ENCODE data around the gene NUDCD3.

The NUDCD3 gene

DNA sequence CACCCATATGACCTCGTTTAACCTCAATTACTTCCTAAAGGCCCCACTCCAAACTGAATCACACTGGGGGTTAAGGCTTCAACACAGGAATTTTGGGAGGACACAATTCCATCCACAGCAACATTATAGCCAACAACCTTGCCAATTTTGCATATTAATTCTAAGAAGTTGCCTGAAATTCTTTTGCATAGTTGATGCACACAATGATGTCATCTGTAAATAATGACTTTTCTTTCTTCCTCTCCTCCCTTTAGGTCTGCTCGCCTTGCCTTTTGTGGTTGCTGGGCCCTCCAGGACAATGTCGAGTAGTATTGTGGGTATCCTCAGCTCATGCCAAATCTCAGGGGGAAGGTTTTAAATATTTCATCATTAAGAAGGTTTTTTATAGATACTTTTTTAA is 149.1 kb downstream of the NUDCD3 start:
- H3K27me3 ChIP-seq (ENCODE audit: low read length): no peaks in the 10 kb centered on the region
- no peak overlapping the region for H2AFZ ChIP-seq (ENCODE audit: low read depth, low read length, severe bottlenecking)
- no peak overlapping the region for H3K4me3 ChIP-seq (ENCODE audit: insufficient read depth, low read length, poor library complexity, severe bottlenecking)
- H3K9me2 ChIP-seq (replicated peaks; ENCODE audit: insufficient read depth, low read length): no peaks in the 10 kb centered on the region
- H3K4me2 ChIP-seq (ENCODE audit: low read depth, low read length, poor library complexity, severe bottlenecking): no peak overlapping the region
- H3K9me3 ChIP-seq (ENCODE audit: insufficient read depth, low read length): 0 out of 2 replicates have a peak, but pooled peaks cover 4% of the 10 kb centered on the region
- no peak for TF ChIP-seq EZH2phosphoT487 (conservative IDR thresholded peaks at IDR 0.05; ENCODE audit: low read length)
- TF ChIP-seq, protein P1, sequence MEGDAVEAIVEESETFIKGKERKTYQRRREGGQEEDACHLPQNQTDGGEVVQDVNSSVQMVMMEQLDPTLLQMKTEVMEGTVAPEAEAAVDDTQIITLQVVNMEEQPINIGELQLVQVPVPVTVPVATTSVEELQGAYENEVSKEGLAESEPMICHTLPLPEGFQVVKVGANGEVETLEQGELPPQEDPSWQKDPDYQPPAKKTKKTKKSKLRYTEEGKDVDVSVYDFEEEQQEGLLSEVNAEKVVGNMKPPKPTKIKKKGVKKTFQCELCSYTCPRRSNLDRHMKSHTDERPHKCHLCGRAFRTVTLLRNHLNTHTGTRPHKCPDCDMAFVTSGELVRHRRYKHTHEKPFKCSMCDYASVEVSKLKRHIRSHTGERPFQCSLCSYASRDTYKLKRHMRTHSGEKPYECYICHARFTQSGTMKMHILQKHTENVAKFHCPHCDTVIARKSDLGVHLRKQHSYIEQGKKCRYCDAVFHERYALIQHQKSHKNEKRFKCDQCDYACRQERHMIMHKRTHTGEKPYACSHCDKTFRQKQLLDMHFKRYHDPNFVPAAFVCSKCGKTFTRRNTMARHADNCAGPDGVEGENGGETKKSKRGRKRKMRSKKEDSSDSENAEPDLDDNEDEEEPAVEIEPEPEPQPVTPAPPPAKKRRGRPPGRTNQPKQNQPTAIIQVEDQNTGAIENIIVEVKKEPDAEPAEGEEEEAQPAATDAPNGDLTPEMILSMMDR (IDR thresholded peaks at IDR 0.05; ENCODE audit: insufficient read depth, low read length, poor library complexity, severe bottlenecking): no peak
- no peak overlapping the region for H3K27ac ChIP-seq (ENCODE audit: low read depth, low read length)
- no peaks in the 10 kb centered on the region for H4K20me1 ChIP-seq (ENCODE audit: low read depth, low read length)
- H3K79me2 ChIP-seq (ENCODE audit: insufficient read depth, low read length): no peaks in the 10 kb centered on the region
- no peaks in the 10 kb centered on the region for H3K36me3 ChIP-seq (ENCODE audit: low read length)
- peaks cover 14% of the 10 kb centered on the region; the same call in 1 of the 2 replicates for H3F3A ChIP-seq (ENCODE audit: insufficient read depth)
- no peak overlapping the region for H3K9ac ChIP-seq (ENCODE audit: low read length)

DNA sequence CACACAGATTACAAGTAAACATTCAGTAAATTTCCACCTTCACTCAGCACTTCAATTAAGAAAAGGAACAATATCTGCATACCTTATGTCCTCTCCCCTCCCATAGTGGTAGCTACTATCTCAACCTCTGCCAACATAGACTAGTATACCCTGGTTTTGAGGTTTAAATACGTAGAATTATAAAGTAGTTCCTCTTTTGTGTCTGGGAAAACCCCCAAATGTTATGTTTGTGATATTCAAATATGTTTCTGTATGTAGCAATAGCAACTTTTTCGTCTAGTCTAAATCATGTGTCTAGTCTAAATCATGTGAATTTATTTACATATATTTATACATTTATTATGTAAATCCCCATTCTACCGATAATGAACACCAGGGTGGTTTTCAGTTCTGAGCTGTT is 151.9 kb downstream of the NUDCD3 start:
- TF ChIP-seq, protein P1 (IDR thresholded peaks at IDR 0.05; ENCODE audit: insufficient read depth, low read length, poor library complexity, severe bottlenecking): no peak
- no peak for TF ChIP-seq EZH2phosphoT487 (conservative IDR thresholded peaks at IDR 0.05; ENCODE audit: low read length)
- Histone ChIP-seq H3K36me3 (ENCODE audit: low read length) (no peaks in the 10 kb centered on the region), H3K9ac (ENCODE audit: low read length) (peak overlapping the region; percentile 20; the same call in 1 of the 2 replicates), H2AFZ (ENCODE audit: low read depth, low read length, severe bottlenecking) (peak overlapping the region; percentile 9), H3K27ac (ENCODE audit: low read depth, low read length) (peak overlapping the region; percentile 72), H3K9me3 (ENCODE audit: insufficient read depth, low read length) (0 out of 2 replicates have a peak, but pooled peaks cover 4% of the 10 kb centered on the region), H3K27me3 (ENCODE audit: low read length) (no peaks in the 10 kb centered on the region), H3F3A (ENCODE audit: insufficient read depth) (peaks cover 14% of the 10 kb centered on the region; the same call in 1 of the 2 replicates), H3K4me3 (ENCODE audit: insufficient read depth, low read length, poor library complexity, severe bottlenecking) (peak overlapping the region; percentile 30), H4K20me1 (ENCODE audit: low read depth, low read length) (no peaks in the 10 kb centered on the region), H3K9me2 (replicated peaks; ENCODE audit: insufficient read depth, low read length) (no peaks in the 10 kb centered on the region), H3K4me2 (ENCODE audit: low read depth, low read length, poor library complexity, severe bottlenecking) (peak overlapping the region; percentile 59), H3K79me2 (ENCODE audit: insufficient read depth, low read length) (no peaks in the 10 kb centered on the region)

DNA sequence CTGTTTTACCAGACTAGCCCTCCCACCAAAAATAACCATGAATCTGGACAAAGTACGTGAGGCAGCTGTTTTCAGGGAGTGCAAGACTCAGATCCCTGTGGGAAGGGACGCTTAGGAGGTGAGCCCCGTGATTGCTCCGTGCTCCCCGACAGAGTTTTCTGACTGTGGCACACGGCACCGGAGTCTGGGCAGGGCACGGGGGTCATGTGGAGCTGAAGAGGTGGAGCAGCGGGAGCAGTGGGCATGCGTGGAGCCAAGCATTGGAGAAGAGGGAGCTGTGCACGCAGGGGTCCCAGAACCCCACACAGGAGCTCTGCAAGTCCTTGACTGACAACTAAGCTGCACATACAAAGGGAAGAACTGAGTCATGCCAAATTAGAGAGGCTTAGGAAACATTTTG is 154.0 kb downstream of the NUDCD3 start:
- Histone ChIP-seq H3K9ac (ENCODE audit: low read length) (no peak overlapping the region), H2AFZ (ENCODE audit: low read depth, low read length, severe bottlenecking) (no peak overlapping the region), H3K27me3 (ENCODE audit: low read length) (no peaks in the 10 kb centered on the region), H3K9me2 (replicated peaks; ENCODE audit: insufficient read depth, low read length) (no peaks in the 10 kb centered on the region), H3K4me3 (ENCODE audit: insufficient read depth, low read length, poor library complexity, severe bottlenecking) (no peak overlapping the region), H4K20me1 (ENCODE audit: low read depth, low read length) (no peaks in the 10 kb centered on the region), H3F3A (ENCODE audit: insufficient read depth) (peaks cover 14% of the 10 kb centered on the region; the same call in 1 of the 2 replicates), H3K79me2 (ENCODE audit: insufficient read depth, low read length) (no peaks in the 10 kb centered on the region), H3K9me3 (ENCODE audit: insufficient read depth, low read length) (0 out of 2 replicates have a peak, but pooled peaks cover 4% of the 10 kb centered on the region), H3K4me2 (ENCODE audit: low read depth, low read length, poor library complexity, severe bottlenecking) (no peak overlapping the region), H3K27ac (ENCODE audit: low read depth, low read length) (no peak overlapping the region), H3K36me3 (ENCODE audit: low read length) (no peaks in the 10 kb centered on the region)
- TF ChIP-seq, protein P1 (IDR thresholded peaks at IDR 0.05; ENCODE audit: insufficient read depth, low read length, poor library complexity, severe bottlenecking): no peak
- no peak for TF ChIP-seq EZH2phosphoT487 (conservative IDR thresholded peaks at IDR 0.05; ENCODE audit: low read length)

Data from SU-DHL-6 (cell line).